Measurements from ENCODE around the gene NCCRP1.

DNA sequence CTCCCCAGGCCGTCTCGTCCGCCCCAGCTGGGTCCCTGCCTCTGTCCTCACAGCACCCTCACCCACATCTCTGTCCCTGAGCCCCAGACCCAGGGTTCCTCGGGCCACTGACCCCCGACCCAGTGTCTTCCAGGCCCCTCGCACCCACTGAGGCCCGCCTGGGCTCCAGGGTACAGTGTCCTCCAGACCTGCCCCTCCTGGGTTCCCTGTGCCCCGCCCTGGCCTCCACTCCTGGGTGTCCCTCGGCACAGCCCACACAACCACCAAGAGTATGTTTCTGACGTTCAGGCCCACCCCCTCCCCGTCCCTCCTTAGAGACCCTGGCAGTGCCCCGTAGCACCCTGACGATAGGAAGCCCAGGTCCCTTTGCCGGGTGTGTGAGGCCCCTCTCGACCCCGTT, 22.6 kb upstream of the NCCRP1 start:
- TF ChIP-seq, protein P1, sequence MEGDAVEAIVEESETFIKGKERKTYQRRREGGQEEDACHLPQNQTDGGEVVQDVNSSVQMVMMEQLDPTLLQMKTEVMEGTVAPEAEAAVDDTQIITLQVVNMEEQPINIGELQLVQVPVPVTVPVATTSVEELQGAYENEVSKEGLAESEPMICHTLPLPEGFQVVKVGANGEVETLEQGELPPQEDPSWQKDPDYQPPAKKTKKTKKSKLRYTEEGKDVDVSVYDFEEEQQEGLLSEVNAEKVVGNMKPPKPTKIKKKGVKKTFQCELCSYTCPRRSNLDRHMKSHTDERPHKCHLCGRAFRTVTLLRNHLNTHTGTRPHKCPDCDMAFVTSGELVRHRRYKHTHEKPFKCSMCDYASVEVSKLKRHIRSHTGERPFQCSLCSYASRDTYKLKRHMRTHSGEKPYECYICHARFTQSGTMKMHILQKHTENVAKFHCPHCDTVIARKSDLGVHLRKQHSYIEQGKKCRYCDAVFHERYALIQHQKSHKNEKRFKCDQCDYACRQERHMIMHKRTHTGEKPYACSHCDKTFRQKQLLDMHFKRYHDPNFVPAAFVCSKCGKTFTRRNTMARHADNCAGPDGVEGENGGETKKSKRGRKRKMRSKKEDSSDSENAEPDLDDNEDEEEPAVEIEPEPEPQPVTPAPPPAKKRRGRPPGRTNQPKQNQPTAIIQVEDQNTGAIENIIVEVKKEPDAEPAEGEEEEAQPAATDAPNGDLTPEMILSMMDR (IDR thresholded peaks at IDR 0.05) = no peak
- TF ChIP-seq POLR2A (IDR thresholded peaks at IDR 0.05) = no peak
- TF ChIP-seq POLR2AphosphoS5 (IDR thresholded peaks at IDR 0.05) = no peak

All from suprapubic skin (tissue), 4 donors.